Osteoblast (primary cell): ENCODE data around the gene DNAJB6. TPM values are rescaled to one million over a fixed set of nuclear protein-coding genes. Genes with fewer than 3 reads are reported as not detected.
"Not testable (repeated sequence)": the region's sequence is repeated elsewhere in the genome, so short reads cannot be mapped to it uniquely, and the experiment has no call there.

Experiments
- DNase-seq: peaks from one replicate; pipeline ENCODE4 v3.0.0; 2011; ENCODE audit warnings: low spot score, mixed read lengths; ENCODE audit not compliant: insufficient read length; ENCODE audit errors: missing footprints
- H2AFZ ChIP-seq: 2 replicates; pipeline ENCODE4 v1.6.0; 2011; ENCODE audit warnings: mild to moderate bottlenecking, low read length
- H3K27ac ChIP-seq: 2 replicates; pipeline ENCODE4 v1.5.1; 2011; ENCODE audit warnings: mild to moderate bottlenecking, low read depth, low read length, moderate library complexity
- H3K27me3 ChIP-seq: 2 replicates; pipeline ENCODE4 v1.6.0; 2012; ENCODE audit warnings: mild to moderate bottlenecking, control low read depth, inconsistent platforms, low read length, moderate library complexity; ENCODE audit not compliant: insufficient read depth
- H3K36me3 ChIP-seq: 2 replicates; pipeline ENCODE4 v1.5.1; 2011; ENCODE audit warnings: mild to moderate bottlenecking, low read length, control low read depth, moderate library complexity; ENCODE audit not compliant: insufficient read depth
- H3K4me1 ChIP-seq: 2 replicates; pipeline ENCODE4 v1.5.1; 2011; ENCODE audit warnings: mild to moderate bottlenecking, low read length, control low read depth, moderate library complexity; ENCODE audit not compliant: insufficient read depth
- H3K4me2 ChIP-seq: 2 replicates; pipeline ENCODE4 v1.6.0; 2011; ENCODE audit warnings: mild to moderate bottlenecking, low read length; ENCODE audit not compliant: insufficient read depth
- H3K4me3 ChIP-seq: fragments of 200-600 bp; sonication (generic); 3 replicates; pipeline ENCODE4 v1.5.1; 2012; ENCODE audit warnings: mild to moderate bottlenecking, low read length, inconsistent platforms; ENCODE audit not compliant: insufficient read depth
- H3K79me2 ChIP-seq: 2 replicates; pipeline ENCODE4 v1.6.0; 2012; ENCODE audit warnings: mild to moderate bottlenecking, low read length, control low read depth, inconsistent platforms; ENCODE audit not compliant: insufficient read depth
- H3K9me3 ChIP-seq: 2 replicates; pipeline ENCODE4 v1.5.1; 2011; ENCODE audit warnings: low read depth, low read length, control low read depth
- H4K20me1 ChIP-seq: 2 replicates; pipeline ENCODE4 v1.6.0; 2012; ENCODE audit warnings: mild to moderate bottlenecking, low read length, control low read depth; ENCODE audit not compliant: insufficient read depth
- CTCF ChIP-seq: IDR thresholded peaks from 2 replicates; pipeline ENCODE4 v1.5.1; 2011; ENCODE audit warnings: mild to moderate bottlenecking, low read depth, low read length, moderate library complexity; ENCODE audit errors: extremely low read depth
- total RNA-seq: library from RNA; depleted of rRNA; stranded (reverse); fragments of >200 nt; gene quantifications from 2 replicates; pipeline ENCODE4 v1.2.3, GENCODE V29; 2012

Gene DNAJB6
- total RNA-seq, 1 donor: 84.7 TPM

- H3K4me1 ChIP-seq: peaks cover 9% of the 10 kb centered on the region
- H3K9me3 ChIP-seq: no peaks in the 10 kb centered on the region
- no peak overlapping the region for H3K27ac ChIP-seq
- no peak overlapping the region for H3K4me2 ChIP-seq
- no peaks in the 10 kb centered on the region for H3K79me2 ChIP-seq
- no peak for TF ChIP-seq CTCF
- no peak overlapping the region for H3K4me3 ChIP-seq
- no peak for DNase-seq
- H3K36me3 ChIP-seq: no peaks in the 10 kb centered on the region
- H2AFZ ChIP-seq: peak overlapping the region; percentile 56
- no peaks in the 10 kb centered on the region for H3K27me3 ChIP-seq
- no peaks in the 10 kb centered on the region for H4K20me1 ChIP-seq
Observed at GRCh38 chr7:157320608-157320980, 16.2 kb upstream of the DNAJB6 start.

GRCh38 chr7:157323401-157323800, 13.4 kb upstream of the DNAJB6 start:
- H4K20me1 ChIP-seq: no peaks in the 10 kb centered on the region
- DNase-seq: no peak
- no peak for TF ChIP-seq CTCF
- H2AFZ ChIP-seq: peak overlapping the region; percentile 35
- no peaks in the 10 kb centered on the region for H3K27me3 ChIP-seq
- no peak overlapping the region for H3K27ac ChIP-seq
- no peaks in the 10 kb centered on the region for H3K36me3 ChIP-seq
- H3K79me2 ChIP-seq: no peaks in the 10 kb centered on the region
- no peak overlapping the region for H3K4me3 ChIP-seq
- no peak overlapping the region for H3K4me2 ChIP-seq
- no peaks in the 10 kb centered on the region for H3K9me3 ChIP-seq
- H3K4me1 ChIP-seq: peaks cover 4% of the 10 kb centered on the region

- no peaks in the 10 kb centered on the region for H3K36me3 ChIP-seq
Observed at GRCh38 chr7:157329447-157329846, 7.4 kb upstream of the DNAJB6 start.

GRCh38 chr7:157330567-157330966, 6.2 kb upstream of the DNAJB6 start:
- H3K36me3 ChIP-seq, H3K4me2 ChIP-seq, H3K4me3 ChIP-seq, H3K27me3 ChIP-seq, H3K9me3 ChIP-seq, H3K4me1 ChIP-seq, DNase-seq, H4K20me1 ChIP-seq, H3K27ac ChIP-seq, H3K79me2 ChIP-seq, H2AFZ ChIP-seq: not testable (repeated sequence)

More at GRCh38 chr7:157329447-157329846, 7.4 kb upstream of the DNAJB6 start:
- DNase-seq: no peak
- Histone ChIP-seq H3K79me2 (no peaks in the 10 kb centered on the region), H3K27ac (no peak overlapping the region), H3K9me3 (no peaks in the 10 kb centered on the region), H3K4me3 (no peak overlapping the region), H4K20me1 (no peaks in the 10 kb centered on the region), H3K27me3 (no peaks in the 10 kb centered on the region), H2AFZ (no peak overlapping the region), H3K4me1 (no peaks in the 10 kb centered on the region), H3K4me2 (no peak overlapping the region)
- TF ChIP-seq CTCF: no peak

- not testable (repeated sequence) for H3K4me3 ChIP-seq, H3K4me2 ChIP-seq, H3K79me2 ChIP-seq, H3K27ac ChIP-seq, H3K36me3 ChIP-seq, H2AFZ ChIP-seq, H3K4me1 ChIP-seq, DNase-seq, H4K20me1 ChIP-seq, H3K27me3 ChIP-seq, H3K9me3 ChIP-seq
Observed at GRCh38 chr7:157331049-157331448, 5.8 kb upstream of the DNAJB6 start.
